RCC 7860 (cell line): ENCODE data around the gene TRPV4.
A peak's percentile ranks its signal among the peaks of the same experiment; 100 is the strongest.

ENCODE experiments used
- DNase-seq: peaks from one replicate; pipeline ENCODE4 v3.0.0-alpha.2; 2015; ENCODE audit warnings: low spot score
- FAIRE-seq: peaks from 2 replicates; lab custom pipeline; 2012; peaks lifted over from hg19 to GRCh38; lab: Jason Lieb, UNC

Gene TRPV4

DNA sequence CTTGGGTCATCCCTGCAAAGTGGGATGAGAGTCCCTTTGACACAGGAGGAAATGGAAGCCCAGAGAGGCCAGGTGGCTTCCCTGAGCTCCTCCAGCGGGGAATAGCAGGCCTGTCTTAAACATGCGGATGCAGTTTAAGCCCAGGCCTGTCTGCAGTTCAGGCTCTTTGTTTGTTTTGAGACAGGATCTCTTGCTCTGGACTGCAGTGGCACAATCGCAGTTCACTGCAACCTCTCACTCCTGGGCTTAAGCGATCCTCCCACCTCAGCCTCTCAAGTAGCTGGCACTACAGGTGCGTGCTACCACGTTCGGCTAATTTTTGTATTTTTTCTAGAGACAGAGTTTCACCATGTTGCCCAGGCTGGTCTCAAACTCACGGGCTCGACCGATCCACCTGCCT lies 3.5 kb downstream of the TRPV4 start:
- FAIRE-seq, result no peak
- no peak for DNase-seq

DNA sequence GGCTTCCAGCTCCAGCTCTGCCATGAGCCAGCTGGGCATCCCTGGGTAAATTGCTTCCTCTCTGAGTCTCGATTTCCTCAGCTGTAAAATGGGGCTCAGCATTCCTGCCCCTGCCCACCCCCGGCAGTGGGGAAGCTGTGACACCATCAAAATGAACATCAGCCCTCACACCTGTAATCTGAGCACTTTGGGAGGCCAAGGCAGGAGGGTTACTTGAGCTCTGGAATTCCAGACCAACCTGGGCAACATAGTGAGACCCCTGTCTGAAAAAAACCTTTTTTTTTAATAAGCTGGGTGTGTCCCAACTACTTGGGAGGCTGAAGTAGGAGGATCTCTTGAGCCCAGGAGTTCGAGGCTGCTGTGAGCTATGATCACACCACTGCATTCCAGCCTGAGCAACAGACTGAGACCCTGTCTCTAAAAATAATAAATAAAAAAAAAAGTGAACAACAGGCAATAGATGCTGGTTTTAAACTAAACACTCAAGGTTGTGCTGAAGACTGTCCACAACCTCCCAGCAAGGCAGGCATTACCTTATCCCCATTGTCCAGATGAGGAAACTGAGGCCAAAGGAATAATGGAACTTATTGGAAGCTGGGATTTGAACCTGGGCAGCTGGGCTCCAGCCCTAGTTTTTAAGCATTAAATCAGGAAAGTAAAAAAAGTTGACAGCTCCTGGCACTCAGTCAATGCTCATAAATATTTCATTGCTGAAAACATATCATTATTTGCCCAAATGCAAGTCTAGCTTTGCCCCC lies 4.3 kb downstream of the TRPV4 start:
- DNase-seq (no peak), FAIRE-seq (no peak)

DNA sequence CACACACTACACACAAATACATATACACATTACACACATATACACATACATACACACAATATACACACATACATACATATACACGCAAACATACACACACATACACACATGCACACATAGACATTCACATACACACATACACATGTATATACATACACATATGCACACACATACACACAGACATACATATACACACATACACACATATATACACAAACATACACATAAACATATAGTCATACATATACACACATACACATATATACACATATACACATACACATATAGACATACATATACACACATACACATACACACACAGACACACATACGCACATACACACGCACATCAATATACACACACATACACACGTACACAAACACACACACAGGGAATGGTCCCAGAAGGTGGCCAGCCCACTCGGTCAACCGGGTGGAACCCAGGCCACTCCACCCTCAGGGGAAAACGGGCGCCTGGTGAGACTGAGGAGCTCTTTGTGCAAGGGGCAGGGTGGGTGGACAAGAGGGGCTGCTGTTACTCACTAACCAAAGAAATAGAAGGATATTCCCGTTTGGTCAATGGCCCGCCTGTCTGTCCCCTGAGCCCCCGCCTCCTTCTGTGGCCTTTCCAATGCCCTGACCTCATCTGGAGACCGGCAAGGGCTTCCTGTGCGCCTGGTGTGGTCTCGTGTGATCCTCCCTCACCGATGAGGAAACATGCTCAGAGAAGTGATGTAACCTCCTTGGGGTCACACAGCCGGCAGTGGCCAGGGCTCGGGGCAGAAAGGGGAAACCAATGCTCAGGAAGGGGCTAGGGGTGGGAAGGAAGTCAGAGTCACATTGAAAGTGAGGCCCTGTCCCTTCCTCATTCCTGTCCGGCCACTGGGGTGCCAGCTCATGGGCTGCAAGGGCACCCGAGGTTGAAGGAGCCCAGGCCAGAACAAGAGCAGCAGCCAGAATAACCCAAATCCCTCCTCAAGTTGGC lies 5.3 kb downstream of the TRPV4 start:
- FAIRE-seq, result no peak
- DNase-seq, result no peak

GRCh38 chr12:109827080-109827479 lies 6.1 kb downstream of the TRPV4 start:
- no peak for FAIRE-seq
- DNase-seq, result no peak

GRCh38 chr12:109824731-109825130 lies 8.5 kb downstream of the TRPV4 start:
- DNase-seq (no peak), FAIRE-seq (no peak)

GRCh38 chr12:109822951-109823411 lies 10.2 kb downstream of the TRPV4 start:
- FAIRE-seq (no peak), DNase-seq (peak; percentile 13)

DNA sequence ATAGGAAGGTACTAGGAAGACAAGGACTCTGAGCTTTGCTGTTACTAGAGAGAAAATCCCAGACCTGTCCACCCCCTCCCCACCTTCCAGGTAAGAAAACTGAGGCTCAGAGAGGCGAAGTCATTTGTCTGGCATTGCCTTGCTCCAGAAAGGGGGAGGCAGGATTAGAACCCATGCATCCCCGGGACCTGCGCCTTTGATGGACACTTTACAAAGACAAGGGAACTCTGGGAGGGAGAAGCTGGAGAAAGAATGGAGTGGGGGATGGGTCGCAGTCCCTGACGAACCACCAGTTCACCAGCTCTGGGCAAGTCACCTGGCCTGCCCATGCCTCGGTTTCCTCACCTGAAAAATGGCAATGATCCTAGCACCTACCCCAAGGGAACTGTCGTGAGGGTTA lies 10.8 kb downstream of the TRPV4 start:
- no peak for DNase-seq
- FAIRE-seq, result no peak

DNA sequence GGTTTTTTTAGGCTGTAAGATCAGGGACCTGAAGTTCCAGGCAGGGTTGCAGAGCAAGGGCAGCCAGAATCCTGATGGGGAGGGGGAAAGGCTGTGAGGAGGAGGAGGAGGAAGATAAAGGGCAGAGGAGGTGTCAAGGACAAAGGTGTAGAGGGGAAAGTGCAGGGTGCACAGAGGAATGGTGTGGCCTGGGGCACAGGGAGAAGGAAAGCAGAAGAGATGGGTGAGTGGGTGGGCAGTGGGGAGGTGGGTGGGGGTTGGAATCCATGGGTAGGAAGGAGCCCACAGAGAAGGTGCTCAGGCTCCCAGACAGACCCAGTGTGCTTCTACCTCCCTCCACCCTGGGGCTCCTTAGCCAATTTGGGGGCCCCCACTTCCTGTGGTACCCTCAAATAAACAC lies 11.2 kb downstream of the TRPV4 start:
- DNase-seq, result no peak
- FAIRE-seq, result no peak

DNA sequence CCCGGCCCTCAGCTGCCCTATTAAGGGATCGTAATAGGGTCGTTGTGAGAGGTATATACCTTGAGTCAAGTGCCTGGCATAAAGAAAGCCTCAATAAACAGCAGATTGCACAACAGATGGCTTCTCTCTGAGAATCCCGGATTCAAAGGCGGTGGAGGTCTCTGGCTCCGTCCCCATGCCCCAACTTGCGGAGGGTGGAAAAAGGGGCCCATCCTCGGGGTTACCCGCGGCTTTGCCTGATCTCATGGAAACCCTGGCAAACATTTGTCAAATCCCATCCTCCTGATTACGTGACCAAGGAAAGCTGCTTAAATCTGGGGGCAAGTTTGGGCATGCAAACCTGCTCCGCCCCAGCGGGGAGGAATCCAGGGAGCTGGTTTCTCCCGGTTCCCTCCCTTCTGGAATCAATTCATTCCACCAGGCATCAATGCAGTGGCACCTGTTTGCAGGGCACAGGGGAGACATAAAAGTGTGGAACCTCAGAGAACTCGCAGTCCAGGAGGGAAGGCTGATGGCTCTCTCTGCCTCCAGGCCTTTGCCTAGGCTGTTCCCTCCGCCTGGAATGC lies 12.3 kb downstream of the TRPV4 start:
- DNase-seq (no peak), FAIRE-seq (no peak)

GRCh38 chr12:109818905-109819500 lies 14.2 kb downstream of the TRPV4 start:
- FAIRE-seq, result no peak

DNA sequence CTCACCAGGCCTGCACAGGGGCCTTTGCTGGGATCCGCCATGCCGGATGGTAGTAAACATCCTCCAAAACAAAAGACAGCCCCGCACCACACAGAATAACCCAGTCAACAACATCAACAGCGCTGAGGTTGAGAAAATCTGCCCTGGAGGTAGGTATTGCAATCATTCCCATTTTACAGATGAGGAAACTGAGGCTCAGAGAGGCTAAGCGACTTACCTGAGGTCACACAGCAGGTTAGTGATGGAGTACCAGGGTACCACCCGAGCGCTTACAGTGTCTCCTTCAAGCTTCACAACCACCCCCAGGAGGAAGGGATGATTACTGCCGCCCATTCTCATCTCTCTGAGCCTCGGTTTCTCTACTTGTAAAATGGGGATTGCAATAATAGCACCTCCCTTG lies 14.9 kb downstream of the TRPV4 start:
- DNase-seq, result no peak
- FAIRE-seq, result no peak

More at GRCh38 chr12:109818905-109819500, 14.2 kb downstream of the TRPV4 start:
- DNase-seq, result no peak

GRCh38 chr12:109817627-109818231 lies 15.5 kb downstream of the TRPV4 start:
- no peak for DNase-seq
- no peak for FAIRE-seq

GRCh38 chr12:109816870-109817269 lies 16.3 kb downstream of the TRPV4 start:
- FAIRE-seq (no peak), DNase-seq (no peak)

- FAIRE-seq, result no peak
Observed at GRCh38 chr12:109815757-109816617, 17.2 kb downstream of the TRPV4 start.

DNA sequence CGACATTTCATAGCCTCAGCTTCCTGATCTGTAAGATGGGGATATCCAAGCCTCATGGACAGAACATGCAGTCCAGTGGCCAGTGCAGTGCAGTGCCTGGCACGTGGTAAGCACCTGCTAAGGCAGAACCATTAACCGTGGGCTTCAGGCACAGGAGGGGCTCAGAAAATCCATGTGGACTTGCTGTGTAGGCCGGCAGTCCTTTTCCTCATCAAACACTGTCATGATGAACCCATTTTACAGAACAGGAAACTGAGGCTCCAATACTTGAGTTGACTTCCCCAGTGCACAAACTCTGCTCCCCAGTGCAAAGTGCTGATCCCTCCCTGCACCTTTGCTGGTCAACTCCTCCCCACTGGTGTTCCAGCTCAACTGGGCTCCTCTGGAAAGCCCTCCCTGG lies 18.0 kb downstream of the TRPV4 start:
- FAIRE-seq (no peak), DNase-seq (no peak)

More at GRCh38 chr12:109815757-109816617, 17.2 kb downstream of the TRPV4 start:
- DNase-seq, result no peak

GRCh38 chr12:109814600-109815150 lies 18.5 kb downstream of the TRPV4 start:
- DNase-seq, result no peak
- FAIRE-seq, result no peak

GRCh38 chr12:109813810-109814416 lies 19.3 kb downstream of the TRPV4 start:
- DNase-seq (no peak), FAIRE-seq (no peak)

DNA sequence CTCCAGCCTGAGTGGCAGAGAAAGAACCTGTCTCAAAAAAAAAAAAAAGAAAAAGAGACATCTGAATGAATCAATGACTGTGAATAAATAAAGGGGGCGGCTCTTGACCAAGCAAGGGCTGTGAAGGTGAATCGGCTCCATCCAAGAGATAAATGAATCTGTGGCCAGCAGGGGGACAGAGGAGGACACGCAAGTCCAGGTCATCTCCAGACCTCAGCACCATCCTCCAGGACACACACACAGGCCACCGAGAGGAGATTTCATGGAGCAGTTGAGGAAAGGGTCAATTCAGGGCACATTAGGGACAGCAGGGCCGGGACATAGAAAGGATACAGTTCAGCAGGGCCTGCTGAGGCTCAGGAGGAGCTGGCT lies 21.6 kb downstream of the TRPV4 start:
- FAIRE-seq, result no peak

More for the DNA sequence above, 21.6 kb downstream of the TRPV4 start:
- no peak for DNase-seq
